NCI-H510A (cell line): ENCODE data around the gene ZNF579.
"Not testable (repeated sequence)": the region's sequence is repeated elsewhere in the genome, so short reads cannot be mapped to it uniquely, and the experiment has no call there.

ENCODE experiments used
- DNase-seq: peaks from one replicate; lab custom pipeline; 2025; lab: John Stamatoyannopoulos, UW

ZNF579 gene

DNA sequence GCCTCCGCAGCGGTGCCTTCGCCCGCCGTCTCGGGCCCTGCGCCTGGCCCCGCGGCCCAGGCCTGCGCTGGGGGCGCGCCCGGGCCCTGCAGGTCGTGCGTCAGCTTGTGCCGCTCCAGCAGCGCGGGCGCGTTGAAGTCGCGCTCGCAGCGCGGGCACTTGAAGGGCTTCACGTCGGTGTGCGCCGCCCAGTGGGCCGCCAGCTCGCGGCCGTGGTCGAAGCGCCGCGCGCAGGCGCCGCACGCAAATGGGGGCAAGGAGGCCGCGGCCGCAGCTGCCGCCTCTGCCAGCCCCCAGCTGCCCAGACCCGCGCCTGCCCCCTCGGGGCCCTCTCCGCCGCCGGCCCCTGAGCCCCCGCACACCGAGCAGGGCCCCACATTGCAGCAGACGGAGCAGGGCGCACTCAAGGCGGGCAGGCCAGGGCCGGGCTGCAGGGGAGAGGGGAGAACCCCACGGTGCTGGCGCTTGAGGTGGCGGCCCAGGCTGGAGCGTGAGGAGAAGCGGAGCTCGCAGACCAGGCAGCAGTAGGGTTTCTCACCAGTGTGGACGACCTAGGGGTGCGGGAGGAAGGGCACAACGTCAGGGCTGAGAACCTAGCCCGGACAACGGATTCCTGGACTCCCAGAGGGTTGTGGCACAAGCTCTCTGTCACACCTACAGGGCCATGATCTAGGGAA is 12.6 kb upstream of the ZNF579 start:
- DNase-seq = no peak

DNA sequence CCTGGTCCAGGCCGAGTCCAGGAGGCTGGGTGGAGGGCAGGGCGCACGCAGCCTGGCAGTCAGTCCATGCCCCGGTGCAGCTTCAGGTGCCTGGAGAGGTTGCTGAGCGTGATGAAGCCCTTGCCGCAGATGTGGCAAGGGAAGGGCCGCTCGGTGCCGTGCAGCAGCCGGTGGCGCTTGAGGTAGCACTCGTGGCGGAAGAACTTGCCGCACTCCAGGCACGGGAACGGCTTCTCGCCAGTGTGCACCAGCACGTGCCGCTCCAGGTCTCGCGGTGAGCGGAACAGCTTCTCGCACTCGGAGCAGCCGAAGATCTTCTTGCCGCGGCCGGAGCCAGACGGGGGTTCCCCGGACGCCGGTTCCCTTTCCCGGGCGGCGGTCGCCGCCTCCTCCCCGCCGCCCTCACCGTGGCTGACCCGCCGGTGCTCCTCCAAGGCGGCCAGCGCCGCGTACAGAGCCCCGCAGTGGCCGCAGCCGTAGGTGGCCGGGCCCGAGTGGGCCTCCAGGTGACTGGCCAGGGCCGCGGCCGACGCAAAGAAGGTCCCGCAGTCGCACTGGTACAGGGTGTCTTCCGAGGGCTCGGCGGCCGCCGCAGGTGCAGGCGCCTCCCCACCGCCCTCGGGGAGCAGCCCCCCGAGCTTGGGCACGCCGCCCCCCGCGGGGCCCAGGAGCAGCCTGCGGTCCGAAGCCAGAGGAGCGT is 11.9 kb upstream of the ZNF579 start:
- DNase-seq = no peak

DNA sequence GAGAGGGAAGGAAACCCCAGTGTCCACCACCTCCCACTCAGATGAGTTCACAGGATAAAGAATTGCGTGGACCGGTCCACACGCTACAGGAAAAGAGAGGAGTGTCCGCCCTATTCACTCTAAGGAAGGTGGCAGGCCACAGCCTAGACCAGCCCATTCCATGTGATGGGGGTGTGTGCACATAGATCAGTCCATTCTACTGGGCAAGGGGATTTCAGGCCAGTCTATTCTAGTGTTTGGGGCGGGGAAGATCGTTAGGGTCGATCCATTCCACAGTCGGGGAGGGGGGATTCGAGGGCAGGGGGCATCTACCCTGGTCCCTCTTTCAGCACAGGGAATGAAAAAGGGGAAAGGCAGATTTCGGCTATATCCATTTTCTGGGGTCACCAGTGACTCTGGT is 10.9 kb upstream of the ZNF579 start:
- DNase-seq = no peak

DNA sequence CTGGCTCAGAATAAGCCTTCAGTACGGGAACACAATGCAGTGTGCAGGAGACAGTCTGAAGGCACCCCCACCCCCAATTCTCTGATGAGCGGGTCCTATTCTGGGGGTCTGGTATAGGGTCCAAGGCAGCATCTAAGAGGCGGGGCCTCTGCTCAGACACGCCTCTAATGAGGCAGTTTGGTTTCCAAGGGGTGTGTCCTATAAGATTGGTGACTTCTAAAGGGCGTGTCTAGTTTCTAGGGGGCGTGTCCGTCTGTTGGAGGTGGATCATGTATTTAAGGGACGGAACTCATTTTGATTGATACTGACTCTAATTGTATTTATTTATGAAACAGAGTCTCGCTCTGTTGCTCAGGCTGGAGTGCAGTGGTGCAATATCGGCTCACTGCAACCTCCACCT is 10.0 kb upstream of the ZNF579 start:
- DNase-seq = no peak

DNA sequence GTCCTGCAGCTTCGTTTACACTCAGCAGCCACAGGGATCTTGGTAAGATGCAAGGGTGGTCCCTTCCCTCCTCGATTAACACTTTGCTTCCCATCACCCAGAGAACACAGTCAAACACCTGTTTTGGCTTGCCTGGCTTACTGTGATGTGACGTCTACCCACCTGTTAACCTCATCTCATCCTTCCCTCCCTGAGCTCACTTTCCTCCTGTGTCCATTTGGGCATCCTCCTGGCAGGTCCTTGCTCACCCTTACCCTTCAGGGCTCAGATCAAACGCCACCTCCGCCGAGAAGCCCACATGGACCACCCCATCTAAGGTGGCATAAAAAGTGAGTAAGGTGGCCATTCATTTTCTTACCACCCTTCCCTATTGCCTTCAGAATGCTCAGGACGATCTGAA is 9.5 kb upstream of the ZNF579 start:
- DNase-seq = no peak

DNA sequence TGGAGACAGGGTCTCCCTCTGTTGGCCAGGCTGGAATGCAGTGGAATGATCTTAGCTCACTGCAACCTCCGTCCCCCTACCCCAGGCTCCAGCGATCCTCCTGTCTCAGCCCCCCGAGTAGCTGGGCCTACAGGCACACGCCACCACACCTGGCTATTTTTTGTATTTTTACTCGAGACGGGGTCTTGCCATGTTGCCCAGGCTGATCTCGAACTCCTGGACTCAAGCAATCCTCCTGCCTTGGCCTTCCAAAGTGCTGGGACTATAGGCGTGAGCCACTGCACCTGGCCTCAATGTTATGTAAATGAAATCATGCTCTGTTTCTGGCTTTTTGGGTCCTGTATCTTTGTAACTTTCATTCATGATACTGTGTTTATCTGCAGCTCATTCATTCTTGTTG is 8.1 kb upstream of the ZNF579 start:
- no peak for DNase-seq

DNA sequence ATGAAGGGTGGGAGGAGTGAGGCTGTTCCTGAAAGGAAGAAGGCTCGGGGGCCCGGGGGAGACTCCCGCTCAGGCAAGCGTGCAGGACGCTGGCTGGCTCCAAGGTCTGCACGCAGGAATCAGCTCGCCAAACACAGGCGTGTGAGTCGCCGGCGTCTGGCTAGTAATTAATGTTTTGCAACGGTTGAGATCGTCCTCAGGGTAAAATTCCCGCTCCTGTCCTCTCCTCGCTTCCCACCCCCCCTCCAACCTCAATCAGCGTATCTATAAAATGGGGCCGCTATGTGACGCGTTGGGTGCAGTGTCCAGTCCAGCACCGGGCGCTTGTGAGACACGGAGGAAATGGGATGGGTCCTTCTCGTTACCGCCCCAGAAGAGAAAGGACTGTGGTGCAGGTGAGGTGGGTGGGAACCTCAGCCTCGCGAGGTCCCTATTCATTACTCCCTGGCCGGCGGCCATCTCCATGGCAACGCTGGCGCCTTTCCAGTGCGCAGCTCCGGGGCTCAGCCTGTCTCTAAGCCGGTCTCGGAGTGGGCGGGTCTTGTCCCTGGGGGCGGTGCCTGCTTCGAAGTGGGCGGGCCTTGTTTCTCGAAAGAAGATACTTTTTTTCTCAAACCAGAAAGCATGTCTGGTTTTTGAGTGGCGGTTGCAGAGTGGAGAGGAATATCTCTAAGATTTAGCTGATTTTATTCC is 6.5 kb upstream of the ZNF579 start:
- peak; percentile 83 for DNase-seq

DNA sequence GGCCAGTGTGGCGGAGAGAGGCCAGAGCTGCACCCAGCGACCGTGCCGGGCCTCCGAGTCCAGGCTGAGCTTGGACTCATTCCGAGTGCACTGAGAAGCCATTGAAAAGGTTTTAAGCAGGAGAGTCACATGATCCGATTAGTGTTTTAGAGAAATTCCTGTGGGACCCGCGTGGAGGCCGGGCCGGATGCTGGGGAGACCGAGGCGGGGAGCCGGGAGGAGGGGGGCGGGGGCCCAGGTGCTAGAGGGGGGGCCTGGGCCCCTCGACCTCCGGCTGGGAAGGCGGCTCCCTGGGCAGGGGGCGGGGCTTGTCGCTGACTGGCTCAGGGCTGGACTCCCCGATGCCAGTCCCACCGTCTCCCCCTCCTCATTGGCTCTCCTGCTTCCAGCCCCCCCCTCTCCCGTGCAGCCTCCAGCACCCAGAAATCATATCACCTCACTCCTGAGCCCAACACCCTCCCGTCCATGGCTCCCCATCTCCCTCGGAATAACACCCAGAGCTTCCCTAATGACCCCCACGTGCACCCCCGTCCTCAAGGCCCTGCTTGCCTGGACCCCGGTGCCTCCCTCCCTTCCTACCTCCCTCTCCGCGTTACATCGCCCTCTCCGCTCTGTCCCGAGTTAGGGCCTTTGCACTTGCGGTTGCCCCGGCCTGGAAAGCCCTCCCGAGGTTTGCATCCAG is 5.2 kb upstream of the ZNF579 start:
- DNase-seq = peak; percentile 60

DNA sequence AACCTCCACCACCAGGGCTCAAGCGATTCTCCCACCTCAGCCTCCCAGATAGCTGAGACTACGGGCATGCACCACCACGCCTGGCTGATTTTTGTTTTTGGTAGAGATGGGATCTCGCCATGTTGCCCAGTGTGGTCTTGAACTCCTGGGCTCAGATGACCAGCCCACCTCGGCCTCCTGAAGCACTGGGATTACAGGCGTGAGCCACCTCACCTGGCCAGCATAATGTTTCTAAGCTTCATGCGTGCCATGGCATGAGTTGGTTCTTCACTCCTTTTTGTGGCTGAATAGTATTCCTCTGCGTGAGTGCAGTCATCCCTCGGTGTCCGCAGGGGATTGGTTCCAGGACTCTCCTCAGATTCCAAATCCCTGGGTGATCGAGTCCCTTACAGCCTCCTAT is 4.2 kb upstream of the ZNF579 start:
- no peak for DNase-seq

DNA sequence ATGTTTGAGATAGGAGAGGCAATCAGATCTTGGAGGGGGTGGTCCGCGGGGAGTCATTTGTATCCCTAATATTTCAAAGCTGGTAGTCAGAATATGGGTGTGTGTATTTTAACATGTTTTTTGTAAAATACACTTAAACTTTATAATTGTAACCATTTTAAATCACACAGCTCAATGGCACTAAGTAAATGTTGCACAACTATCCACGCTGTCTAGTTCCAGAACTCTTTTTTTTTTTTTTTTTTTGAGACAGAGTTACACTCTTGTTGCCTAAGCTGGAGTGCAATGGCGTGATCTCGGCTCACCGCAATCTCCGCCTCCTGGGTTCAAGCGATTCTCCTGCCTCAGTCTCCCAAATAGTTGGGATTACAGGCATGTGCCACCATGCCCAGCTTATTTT is 3.2 kb upstream of the ZNF579 start:
- not testable (repeated sequence) for DNase-seq

DNA sequence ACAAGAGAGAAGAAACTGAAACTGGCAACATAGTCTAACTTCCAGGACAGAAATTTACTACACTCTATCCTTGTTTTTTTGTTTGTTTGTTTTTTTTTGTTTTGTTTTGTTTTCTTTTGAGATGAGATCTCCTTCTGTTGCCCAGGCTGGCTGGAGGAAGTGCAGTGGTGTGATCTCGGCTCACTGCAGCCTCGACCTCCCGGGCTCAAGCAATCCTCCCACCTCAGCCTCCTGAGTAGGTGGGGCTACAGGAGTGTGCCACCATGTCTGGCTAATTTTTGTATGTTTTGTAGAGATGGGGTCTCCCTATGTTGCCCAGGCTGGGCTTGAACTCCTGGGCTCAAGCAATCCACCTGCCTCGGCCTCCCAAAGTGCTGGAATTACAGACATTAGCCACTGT is 1.6 kb upstream of the ZNF579 start:
- DNase-seq = not testable (repeated sequence)

DNA sequence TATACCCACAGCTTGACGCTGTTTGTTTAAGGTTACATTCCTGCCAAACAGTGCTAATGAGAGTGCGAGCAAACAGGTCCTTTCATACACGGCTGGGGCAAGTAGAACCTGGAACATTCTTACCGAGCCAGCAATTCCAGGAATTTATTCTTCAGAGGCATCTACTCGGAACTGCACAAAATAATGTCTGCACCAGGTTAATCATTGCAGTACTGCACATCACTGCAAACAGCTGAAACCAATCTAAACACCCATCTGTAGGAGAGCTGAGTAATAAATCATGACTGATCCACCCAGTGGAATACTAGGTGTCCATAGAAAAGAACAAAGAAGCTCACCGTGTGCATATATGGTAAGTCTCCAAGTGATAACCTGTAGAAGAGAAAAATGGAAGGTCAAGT is 1.2 kb upstream of the ZNF579 start:
- no peak for DNase-seq

DNA sequence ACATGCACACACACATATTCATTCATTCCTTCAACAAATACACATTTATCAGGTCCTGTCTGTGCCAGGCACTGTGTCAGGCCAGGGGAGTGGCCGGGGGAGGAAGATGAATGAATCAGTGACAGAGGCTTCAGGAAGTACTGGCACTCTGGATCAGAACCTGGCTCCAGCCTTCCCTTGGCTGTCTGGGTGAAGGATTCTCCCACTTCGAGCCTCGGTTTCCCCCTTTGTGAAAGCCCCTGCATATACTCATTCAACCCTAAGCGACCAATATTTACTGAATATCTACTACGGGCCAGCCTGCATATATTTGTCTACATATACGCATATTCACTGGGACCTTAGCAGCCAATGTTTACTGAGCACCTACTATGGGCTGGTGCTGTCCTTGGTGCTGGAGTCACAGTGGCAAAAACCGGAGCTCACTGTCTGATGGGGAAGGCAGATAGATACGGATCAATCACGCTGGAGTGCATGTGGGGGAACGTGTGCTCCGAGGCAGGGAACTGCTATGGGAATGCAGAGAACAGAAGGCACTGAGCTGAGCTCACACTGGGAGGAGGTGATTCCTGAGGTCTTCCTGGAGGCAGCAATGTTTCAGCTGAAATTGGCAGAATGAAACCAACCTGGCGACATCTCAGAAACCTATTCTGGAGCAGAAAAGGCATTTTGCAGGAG is 636 bp upstream of the ZNF579 start:
- DNase-seq = no peak

DNA sequence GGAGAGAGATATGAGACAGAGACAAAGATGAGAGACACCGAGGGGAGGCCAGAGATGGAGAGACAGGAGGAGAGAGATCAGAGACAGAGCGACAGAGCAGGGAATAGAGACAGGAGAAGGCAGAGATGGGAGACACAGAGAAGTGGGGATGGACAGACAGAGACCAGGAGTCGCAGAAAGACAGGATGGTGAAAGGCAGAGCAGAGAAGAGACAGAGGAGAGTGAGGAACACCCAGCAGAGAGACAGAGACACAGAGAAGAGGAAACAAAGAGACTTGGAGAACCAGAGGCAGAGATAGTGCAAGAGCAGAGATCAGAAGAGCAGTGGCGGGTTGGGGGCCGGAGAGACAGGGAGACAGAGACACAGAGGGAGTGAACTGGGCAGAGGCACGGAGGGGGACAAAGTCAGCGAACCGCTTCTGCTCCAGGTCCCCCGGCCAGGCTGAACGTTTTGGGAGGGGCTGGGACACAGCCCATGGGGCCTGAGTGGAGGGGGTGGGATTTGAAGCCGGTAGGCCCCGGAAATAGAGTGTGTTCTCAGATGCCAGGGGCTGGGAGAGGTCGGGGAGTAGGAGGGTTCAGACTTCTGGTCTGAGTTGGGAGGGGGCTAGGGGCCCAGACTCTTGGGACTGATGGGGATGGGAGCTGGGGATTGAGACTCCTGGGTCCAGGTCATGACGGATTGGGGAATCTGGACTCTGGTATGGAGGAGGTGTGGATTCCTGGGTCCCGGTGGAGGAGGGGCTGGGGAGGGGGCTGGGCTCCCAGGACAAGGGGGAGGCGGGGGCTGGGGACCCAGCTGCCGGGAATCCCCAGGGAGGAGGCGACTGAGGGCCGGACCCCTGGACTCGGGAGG is 654 bp downstream of the ZNF579 start:
- no peak for DNase-seq

DNA sequence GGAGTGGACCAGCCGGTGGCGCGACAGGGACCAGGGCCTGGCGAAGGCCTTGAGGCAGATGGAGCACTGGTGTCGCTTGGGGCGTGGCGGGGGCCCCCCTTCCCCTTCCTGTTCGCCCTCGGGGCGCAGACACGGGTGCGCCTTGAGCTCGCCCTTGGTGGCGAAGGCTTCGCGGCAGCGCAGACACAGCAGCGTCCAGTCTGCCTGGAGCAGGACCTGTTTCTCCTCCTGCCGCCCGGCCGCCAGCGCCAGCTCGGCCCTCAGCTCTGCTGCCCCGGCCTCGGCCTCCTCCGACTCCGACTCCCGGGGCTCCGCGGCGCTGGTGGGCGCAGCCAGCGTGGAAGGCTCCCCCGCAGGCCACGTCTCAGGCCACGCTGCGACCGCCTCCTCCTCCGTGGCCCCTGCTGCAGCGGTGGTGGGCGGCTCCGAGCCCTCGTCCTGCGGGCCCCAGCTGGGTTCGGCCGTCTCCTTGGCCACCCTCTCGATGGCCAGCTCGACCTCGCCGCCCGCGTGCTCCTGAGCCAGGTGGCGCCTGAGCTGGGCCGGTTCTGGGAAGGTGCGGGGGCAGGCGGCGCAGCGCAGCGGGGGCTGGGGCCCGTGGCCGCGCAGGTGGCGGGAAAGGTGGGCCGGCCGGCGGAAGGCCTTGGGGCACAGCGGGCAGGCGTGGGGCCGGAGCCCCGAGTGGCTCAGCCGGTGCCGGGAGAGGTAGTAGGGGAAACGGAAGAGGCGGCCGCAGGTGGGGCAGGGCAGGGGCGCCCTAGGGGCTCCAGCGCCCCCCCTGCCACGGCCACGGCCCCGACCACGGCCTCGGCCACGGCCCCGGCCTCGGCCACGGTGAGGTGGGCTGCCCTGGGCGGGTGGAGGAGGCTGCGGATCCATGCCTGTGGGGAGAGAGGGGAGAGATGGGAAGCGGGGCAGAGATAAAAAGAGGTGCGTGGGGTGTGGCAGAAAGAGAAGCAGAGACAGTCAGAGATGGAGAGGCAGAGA is 1.6 kb downstream of the ZNF579 start:
- no peak for DNase-seq

DNA sequence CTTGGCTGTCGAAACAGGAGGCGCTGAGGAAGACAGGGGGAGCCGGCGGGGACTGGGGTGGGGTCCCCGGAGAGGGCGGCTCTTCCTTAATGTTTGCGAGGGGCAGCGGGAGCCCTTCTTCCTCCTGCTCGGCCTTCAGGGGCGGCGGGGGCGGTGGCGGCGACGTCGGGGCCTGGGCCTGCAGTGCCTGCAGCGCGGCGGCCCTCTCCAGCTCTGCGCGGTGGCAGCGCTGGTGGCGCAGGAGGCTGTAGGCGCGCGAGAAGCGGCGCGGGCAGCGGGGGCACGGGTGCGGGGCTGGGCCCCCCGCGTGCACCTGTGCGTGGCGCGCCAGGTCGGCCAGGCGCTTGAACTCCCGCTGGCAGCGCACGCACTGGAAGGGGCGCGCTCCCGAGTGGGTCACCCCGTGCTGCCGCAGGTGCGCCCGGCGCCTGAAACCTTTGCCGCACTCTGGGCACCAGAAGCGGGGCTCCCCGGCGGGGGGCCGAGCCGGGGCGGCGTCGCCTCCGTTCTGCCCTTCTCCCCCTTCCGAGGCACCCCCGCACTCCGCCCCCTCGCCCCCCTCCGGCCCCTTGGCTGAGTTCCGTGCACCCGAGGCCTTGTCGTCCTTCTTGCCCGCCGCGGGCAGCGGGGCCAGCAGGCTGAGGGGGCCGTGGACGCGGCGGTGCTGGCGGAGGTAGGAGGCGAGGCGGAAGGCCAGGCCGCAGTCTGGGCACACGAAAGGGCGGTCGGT is 2.5 kb downstream of the ZNF579 start:
- DNase-seq = no peak

DNA sequence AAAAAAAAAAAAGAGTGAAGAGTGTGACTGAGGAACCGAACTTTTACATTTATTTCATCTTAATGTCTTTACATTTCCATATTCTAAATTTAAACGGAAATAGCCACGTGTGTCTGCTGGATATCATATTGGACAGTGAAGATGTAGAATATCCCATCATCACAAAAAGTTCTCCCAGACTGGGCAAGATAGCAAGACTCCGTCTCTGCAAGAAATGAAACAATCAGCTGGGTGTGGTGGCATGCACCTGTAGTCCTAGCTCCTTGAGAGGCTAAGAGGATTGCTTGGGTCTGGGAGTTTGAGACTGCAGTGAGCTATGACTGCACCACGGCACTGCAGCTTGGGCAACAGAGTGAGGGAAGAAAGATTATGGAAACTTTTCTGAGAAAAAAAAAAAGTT is 3.9 kb downstream of the ZNF579 start:
- no peak for DNase-seq

DNA sequence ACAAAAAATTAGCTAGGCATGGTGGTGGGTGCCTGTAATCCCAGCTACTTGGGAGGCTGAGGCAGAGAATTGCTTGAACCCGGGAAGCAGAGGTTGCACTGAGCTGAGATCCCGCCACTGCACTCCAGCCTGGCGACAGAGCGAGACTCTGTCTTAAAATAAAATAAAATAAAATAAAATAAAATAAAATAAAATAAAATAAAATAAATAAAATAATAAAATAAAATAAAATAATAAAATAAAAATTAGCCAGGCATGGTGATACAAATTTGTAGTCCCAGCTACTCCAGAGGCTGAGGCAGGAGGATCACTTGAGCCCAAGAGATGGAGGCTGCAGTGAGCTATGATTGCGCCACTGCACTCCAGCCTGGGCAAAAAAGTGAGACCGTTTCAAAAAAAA is 6.7 kb downstream of the ZNF579 start:
- DNase-seq = not testable (repeated sequence)

DNA sequence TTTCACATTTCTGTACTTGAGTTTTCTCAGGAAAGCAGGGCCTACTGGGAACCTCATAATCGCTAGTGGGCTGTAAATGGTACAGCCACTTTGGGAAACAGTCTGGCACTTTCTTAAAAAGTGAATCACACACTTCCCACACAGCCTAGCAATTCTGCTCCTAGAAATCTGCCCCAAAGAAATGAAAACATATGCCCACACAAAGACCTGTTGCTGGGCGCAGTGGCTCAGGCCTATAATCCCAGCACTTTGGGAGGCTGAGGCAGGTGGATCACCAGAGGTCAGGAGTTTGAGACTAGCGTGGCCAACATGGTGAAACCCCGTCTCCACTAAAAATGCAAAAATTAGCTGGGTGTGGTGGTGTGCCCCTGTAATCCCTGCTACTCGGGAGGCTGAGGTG is 11.2 kb downstream of the ZNF579 start:
- DNase-seq = not testable (repeated sequence)
